GM12873 (cell line): ENCODE results near the gene CELF2.

ENCODE experiments used
- CTCF ChIP-seq: IDR thresholded peaks from 2 replicates; pipeline ENCODE4 v1.5.1; 2012; ENCODE audit warnings: low read depth, mild to moderate bottlenecking, moderate library complexity, low read length, control low read depth; ENCODE audit not compliant: insufficient read depth; ENCODE audit errors: missing control alignments

CELF2 gene

DNA sequence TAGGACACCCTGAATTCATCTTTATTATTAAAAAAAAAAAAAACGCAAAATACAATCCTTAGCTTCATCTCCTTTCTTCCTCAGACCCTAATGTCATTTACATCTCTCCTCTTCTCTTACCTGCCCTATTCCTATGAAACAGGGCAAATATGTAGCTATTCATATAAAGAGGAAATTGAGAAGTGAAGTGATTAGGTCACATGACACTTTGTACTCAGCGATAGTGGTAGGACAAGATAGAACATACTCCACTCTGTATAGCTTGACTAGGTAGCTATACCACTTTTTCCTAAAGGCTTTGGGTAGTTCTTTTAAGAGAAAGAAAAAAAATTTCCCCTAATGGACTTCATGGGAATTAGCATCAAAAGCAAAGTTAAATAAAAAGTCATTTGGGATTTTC lies 6.2 kb upstream of the CELF2 start:
- no peak for TF ChIP-seq CTCF

DNA sequence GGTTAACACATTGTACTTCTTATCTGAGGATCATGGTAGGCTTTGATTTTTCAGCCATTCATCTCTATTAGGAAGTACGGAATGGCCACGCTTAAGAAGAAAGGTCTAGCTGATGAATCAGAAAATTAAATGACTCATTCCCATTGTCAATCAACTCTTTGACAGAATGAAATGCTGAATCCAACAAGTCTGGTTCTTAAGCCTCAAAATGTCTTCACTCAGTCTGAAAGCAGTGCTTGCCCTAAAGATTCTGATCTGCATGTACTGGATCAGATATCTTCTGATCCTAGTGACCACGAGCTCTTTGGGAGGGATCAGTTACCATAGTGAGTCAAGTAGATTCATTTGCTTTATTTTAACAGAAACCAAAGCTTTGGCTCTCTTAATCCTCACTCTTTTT lies 5.7 kb upstream of the CELF2 start:
- TF ChIP-seq CTCF: no peak

GRCh38 chr10:11012421-11013295 lies 5.0 kb upstream of the CELF2 start:
- TF ChIP-seq CTCF: no peak

GRCh38 chr10:11013836-11014235 lies 3.8 kb upstream of the CELF2 start:
- no peak for TF ChIP-seq CTCF

- TF ChIP-seq CTCF: no peak
These were observed 2.8 kb upstream of the CELF2 start for GRCh38 chr10:11014671-11015445.

GRCh38 chr10:11015446-11015934 lies 2.2 kb upstream of the CELF2 start:
- no peak for TF ChIP-seq CTCF

- TF ChIP-seq CTCF: no peak
These were observed 587 bp upstream of the CELF2 start for GRCh38 chr10:11017000-11017569.
